Mammary epithelial cell (primary cell): ENCODE measurements around the gene ARHGEF38.

Experiments
- CTCF ChIP-seq, 2 donors: IDR thresholded peaks in 1 of 2; conservative IDR thresholded peaks in 1 of 2; 2 replicates each; pipeline ENCODE4 v1.5.1; 2011 to 2012; ENCODE audit warnings: inconsistent platforms in 2 of 2, low read length in 2 of 2, mild to moderate bottlenecking in 2 of 2, control low read depth in 1 of 2, low read depth in 1 of 2; ENCODE audit not compliant: insufficient read depth in 1 of 2; ENCODE audit errors: extremely low read depth in 1 of 2
- EZH2 ChIP-seq: IDR thresholded peaks from 2 replicates; pipeline ENCODE4 v1.6.1; 2012; ENCODE audit warnings: low read length, inconsistent platforms, borderline replicate concordance

GRCh38 chr4:105624530-105624929, 72.1 kb downstream of the ARHGEF38 start:
- TF ChIP-seq CTCF (conservative IDR thresholded peaks at IDR 0.05 in 1 of 2, IDR thresholded peaks at IDR 0.05 in 1 of 2; ENCODE audit: extremely low read depth in 1 of 2, insufficient read depth in 1 of 2, low read depth in 1 of 2, low read length in 2 of 2): no peak
- TF ChIP-seq EZH2: no peak
